ENCODE data around the gene OR4K14.

GRCh38 chr14:20002319-20002718, 16.8 kb downstream of the OR4K14 start:
- TF ChIP-seq CTCF (IDR thresholded peaks at IDR 0.05), result no peak
- no peak for TF ChIP-seq POLR2A (IDR thresholded peaks at IDR 0.05)

Measured in body of pancreas (tissue), 4 donors.